Fibroblast of lung (primary cell): ENCODE data around the gene CLIC4.

Experiments used
- EZH2 ChIP-seq: IDR thresholded peaks from 2 replicates; pipeline ENCODE4 v1.5.1; 2012; ENCODE audit warnings: low read length, control low read depth, mild to moderate bottlenecking; ENCODE audit errors: missing control alignments
- TF ChIP-seq, protein P1 (sequence below), 2 donors: IDR thresholded peaks in 1 of 2; conservative IDR thresholded peaks in 1 of 2; 1 replicate in 1 of 2; 2 replicates in 1 of 2; pipeline ENCODE4 v1.5.1; 2011 to 2012; ENCODE audit warnings: low read length in 2 of 2, control low read depth in 1 of 2, inconsistent platforms in 1 of 2, low read depth in 1 of 2, mild to moderate bottlenecking in 1 of 2

DNA sequence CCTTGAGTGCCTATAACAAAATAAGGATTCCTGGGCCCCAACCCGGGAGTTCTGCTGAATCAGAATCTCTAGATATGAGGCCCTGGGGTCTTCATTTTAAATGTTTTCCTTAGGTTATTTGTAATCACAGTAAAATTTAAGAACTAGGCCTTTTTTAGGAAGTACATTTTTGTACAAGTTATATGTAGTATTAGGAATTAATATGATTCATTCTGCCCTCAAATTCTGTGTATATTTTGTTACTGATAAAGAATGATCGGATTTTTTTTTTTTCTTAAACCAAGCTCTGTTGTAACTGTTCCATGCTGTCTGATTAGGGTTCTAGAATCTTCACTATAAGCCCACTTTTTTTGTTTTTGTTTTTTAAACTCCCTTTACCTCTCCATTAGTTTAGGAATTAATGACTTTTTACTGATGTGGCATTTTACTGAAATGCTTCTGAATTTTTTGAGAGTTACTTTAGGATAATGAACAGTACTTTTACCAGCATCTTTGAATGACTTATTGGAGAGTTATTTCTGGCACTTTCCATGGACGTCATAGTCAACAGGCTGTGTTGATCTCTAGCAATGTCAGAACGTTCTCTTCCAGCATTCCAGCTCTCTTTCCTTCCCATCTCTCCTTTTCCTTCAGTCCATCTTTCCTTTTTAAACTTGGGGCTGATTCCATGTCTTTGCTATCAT is 48.3 kb downstream of the CLIC4 start:
- TF ChIP-seq, protein P1, sequence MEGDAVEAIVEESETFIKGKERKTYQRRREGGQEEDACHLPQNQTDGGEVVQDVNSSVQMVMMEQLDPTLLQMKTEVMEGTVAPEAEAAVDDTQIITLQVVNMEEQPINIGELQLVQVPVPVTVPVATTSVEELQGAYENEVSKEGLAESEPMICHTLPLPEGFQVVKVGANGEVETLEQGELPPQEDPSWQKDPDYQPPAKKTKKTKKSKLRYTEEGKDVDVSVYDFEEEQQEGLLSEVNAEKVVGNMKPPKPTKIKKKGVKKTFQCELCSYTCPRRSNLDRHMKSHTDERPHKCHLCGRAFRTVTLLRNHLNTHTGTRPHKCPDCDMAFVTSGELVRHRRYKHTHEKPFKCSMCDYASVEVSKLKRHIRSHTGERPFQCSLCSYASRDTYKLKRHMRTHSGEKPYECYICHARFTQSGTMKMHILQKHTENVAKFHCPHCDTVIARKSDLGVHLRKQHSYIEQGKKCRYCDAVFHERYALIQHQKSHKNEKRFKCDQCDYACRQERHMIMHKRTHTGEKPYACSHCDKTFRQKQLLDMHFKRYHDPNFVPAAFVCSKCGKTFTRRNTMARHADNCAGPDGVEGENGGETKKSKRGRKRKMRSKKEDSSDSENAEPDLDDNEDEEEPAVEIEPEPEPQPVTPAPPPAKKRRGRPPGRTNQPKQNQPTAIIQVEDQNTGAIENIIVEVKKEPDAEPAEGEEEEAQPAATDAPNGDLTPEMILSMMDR (conservative IDR thresholded peaks at IDR 0.05 in 1 of 2, IDR thresholded peaks at IDR 0.05 in 1 of 2; ENCODE audit: low read depth in 1 of 2, low read length in 2 of 2) = no peak
- no peak for TF ChIP-seq EZH2
